CD4-positive, alpha-beta T cell (primary cell): ENCODE measurements around the gene ULK4. TPM values are rescaled to one million over a fixed set of nuclear protein-coding genes. Genes with fewer than 3 reads are reported as not detected.
"Not testable (repeated sequence)": the region's sequence is repeated elsewhere in the genome, so short reads cannot be mapped to it uniquely, and the experiment has no call there.

ENCODE experiments used
- ATAC-seq: fragments of 200-7000 bp; cut with Tn5 transposase; one replicate; pipeline ENCODE4 v1.10.0; 2022; ENCODE audit warnings: mild to moderate bottlenecking; ENCODE audit not compliant: poor library complexity
- CTCF ChIA-PET: fragments of 350-600 bp; sonication (Branson Sonifier 250); formaldehyde crosslinking; loops from one replicate; lab custom pipeline; 2021; ENCODE audit warnings: antibody characterized with exemption, inconsistent platforms; lab: Charles Lee
- POLR2A ChIA-PET: fragments of 350-600 bp; sonication (Branson Sonifier 250); formaldehyde crosslinking; loops from one replicate; lab custom pipeline; 2021; ENCODE audit warnings: antibody characterized with exemption, inconsistent platforms; lab: Charles Lee
- DNase-seq, 14 experiments: peaks; one replicate each; pipeline ENCODE4 v3.0.0-alpha.2; 2013 to 2020; ENCODE audit warnings: mixed read lengths in 2 of 14
- H3K27ac ChIP-seq, 2 donors: one replicate each; pipeline versions ENCODE4 v1.5.1 to v1.7.0; 2013; ENCODE audit warnings: low read length in 2 of 2, low read depth in 1 of 2, mild to moderate bottlenecking in 1 of 2
- H3K27me3 ChIP-seq, 2 experiments: 1 replicate in 1 of 2; 2 replicates in 1 of 2; pipeline versions ENCODE4 v1.6.1 to v1.7.0; 2013; ENCODE audit warnings: low read length in 2 of 2, control low read depth in 1 of 2, mild to moderate bottlenecking in 1 of 2, moderate library complexity in 1 of 2; ENCODE audit not compliant: insufficient read depth in 2 of 2, control insufficient read depth in 1 of 2
- H3K36me3 ChIP-seq: one replicate; pipeline ENCODE4 v1.6.1; 2013; ENCODE audit warnings: low read length, control low read depth; ENCODE audit not compliant: insufficient read depth
- H3K4me1 ChIP-seq: one replicate; pipeline ENCODE4 v1.6.1; 2013; ENCODE audit warnings: low read length, control low read depth; ENCODE audit not compliant: insufficient read depth
- H3K4me3 ChIP-seq: one replicate; pipeline ENCODE4 v1.5.1; 2013; ENCODE audit warnings: mild to moderate bottlenecking, low read length, moderate library complexity
- H3K9me3 ChIP-seq, 2 experiments: 1 replicate in 1 of 2; 2 replicates in 1 of 2; pipeline versions ENCODE4 v1.6.1 to v1.7.0; 2013; ENCODE audit warnings: low read length in 2 of 2, mild to moderate bottlenecking in 2 of 2, control low read depth in 1 of 2, moderate library complexity in 1 of 2; ENCODE audit not compliant: control insufficient read depth in 1 of 2, insufficient read depth in 1 of 2
- H3K27ac Mint-ChIP-seq: one replicate; pipeline ENCODE4 v1.8.0; 2020; ENCODE audit warnings: mixed read lengths
- H3K27me3 Mint-ChIP-seq: one replicate; pipeline ENCODE4 v1.8.0; 2021; ENCODE audit warnings: mixed read lengths
- H3K36me3 Mint-ChIP-seq: one replicate; pipeline ENCODE4 v1.8.0; 2021; ENCODE audit warnings: low read depth, mixed read lengths
- H3K4me1 Mint-ChIP-seq: one replicate; pipeline ENCODE4 v1.8.0; 2021; ENCODE audit warnings: low read depth, mixed read lengths
- H3K4me3 Mint-ChIP-seq: one replicate; pipeline ENCODE4 v1.8.0; 2020; ENCODE audit warnings: mild to moderate bottlenecking, mixed read lengths
- H3K9me3 Mint-ChIP-seq: one replicate; pipeline ENCODE4 v1.8.0; 2020; ENCODE audit warnings: mixed read lengths
- intact Hi-C, 2 experiments: fragments of 100-400 bp; cut with DNase I in 1 of 2; cut with micrococcal nuclease in 1 of 2; formaldehyde crosslinking; loops; one replicate each; pipeline versions ENCODE4 v1.15.1 to v1.9.0; 2023 to 2025; cut with DNase I, micrococcal nuclease
- total RNA-seq, 174 experiments: library from RNA in 2 of 174; stranded (reverse) in 2 of 174; gene quantifications; one replicate each; pipeline ENCODE4 v1.2.3 and lab custom pipeline; 2021 to 2026
- TF ChIP-seq, protein P1 (sequence below): fragments of 200-600 bp; IDR thresholded peaks from one replicate; pipeline ENCODE4 v1.8.0; 2022; ENCODE audit warnings: antibody characterized with exemption, mild to moderate bottlenecking

ULK4 gene
- total RNA-seq, 2 experiments from 2014 or later = 23.8 to 28.6 TPM

DNA sequence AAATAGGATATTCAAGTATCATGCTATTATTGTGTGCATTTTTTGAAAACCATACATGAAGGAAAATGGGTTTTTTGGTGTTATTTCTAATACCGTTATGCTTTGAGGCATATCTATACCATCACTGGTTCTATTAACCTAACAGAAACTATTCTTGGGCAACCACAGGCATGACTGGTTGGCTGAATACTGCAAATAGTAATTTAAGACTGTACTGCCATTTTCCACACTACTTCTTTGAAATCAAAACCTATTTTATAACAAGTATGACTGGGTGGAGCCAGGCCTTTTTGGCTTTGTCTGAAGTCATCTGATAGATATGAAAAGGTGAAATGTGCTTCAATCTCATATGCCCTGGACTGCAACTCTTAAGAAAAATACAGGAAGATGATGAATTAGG lies 115.1 kb downstream of the ULK4 start:
- H3K4me1 ChIP-seq = no peaks in the 10 kb centered on the region
- Mint-ChIP-seq H3K9me3 (peaks cover 9% of the 10 kb centered on the region), H3K4me1 (peaks cover 6% of the 10 kb centered on the region), H3K36me3 (peaks cover 23% of the 10 kb centered on the region), H3K4me3 (no peak overlapping the region), H3K27me3 (no peaks in the 10 kb centered on the region), H3K27ac (no peak overlapping the region)
- H3K4me3 ChIP-seq = no peak overlapping the region
- ATAC-seq (no peak), DNase-seq (no peak)
- peaks cover 0 to 8% of the 10 kb centered on the region in 2 experiments for H3K9me3 ChIP-seq
- intact Hi-C loops = no loop called here
- ChIA-PET CTCF (no interaction called here), POLR2A (no interaction called here)
- TF ChIP-seq, protein P1, sequence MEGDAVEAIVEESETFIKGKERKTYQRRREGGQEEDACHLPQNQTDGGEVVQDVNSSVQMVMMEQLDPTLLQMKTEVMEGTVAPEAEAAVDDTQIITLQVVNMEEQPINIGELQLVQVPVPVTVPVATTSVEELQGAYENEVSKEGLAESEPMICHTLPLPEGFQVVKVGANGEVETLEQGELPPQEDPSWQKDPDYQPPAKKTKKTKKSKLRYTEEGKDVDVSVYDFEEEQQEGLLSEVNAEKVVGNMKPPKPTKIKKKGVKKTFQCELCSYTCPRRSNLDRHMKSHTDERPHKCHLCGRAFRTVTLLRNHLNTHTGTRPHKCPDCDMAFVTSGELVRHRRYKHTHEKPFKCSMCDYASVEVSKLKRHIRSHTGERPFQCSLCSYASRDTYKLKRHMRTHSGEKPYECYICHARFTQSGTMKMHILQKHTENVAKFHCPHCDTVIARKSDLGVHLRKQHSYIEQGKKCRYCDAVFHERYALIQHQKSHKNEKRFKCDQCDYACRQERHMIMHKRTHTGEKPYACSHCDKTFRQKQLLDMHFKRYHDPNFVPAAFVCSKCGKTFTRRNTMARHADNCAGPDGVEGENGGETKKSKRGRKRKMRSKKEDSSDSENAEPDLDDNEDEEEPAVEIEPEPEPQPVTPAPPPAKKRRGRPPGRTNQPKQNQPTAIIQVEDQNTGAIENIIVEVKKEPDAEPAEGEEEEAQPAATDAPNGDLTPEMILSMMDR = no peak
- H3K27me3 ChIP-seq = no peaks in the 10 kb centered on the region
- H3K27ac ChIP-seq = no peak overlapping the region
- no peaks in the 10 kb centered on the region for H3K36me3 ChIP-seq

DNA sequence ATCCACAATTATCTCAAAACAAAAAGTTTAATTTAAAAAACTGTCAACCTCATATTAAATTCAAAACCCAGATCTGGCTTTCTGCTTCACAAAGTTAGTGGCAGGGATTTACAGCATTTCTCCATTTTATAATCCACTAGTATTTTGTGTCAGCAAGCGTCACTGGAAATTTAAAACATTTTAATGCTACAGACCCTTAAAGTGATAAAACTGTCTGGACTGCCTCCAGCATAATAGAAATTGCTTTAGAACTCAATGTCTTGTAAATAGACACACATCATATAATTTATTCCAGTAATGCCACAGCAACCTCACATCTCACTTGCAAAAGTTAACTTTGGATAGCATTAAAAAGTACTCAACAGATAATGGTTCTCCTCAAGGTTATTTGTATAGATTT lies 116.1 kb downstream of the ULK4 start:
- no peaks in the 10 kb centered on the region for H3K36me3 ChIP-seq
- intact Hi-C loops = no loop called here
- POLR2A ChIA-PET = no interaction called here

DNA sequence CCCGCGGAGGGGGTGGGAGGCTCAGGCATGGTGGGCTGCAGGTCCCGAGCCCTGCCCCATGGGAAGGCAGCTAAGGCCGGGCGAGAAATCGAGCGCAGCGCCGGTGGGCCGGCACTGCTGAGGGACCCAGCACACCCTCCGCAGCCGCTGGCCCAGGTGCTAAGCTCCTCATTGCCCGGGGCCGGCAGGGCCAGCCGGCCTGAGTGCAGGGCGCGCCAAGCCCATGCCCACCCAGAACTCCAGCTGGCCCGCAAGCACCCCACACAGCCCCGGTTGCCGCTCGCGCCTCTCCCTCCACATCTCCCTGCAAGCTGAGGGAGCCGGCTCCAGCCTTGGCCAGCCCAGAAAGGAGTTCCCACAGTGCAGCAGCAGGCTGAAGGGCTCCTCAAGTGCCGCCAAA lies 117.6 kb downstream of the ULK4 start:
- H3K27ac ChIP-seq, H3K9me3 Mint-ChIP-seq, POLR2A ChIA-PET, H3K27ac Mint-ChIP-seq, CTCF ChIA-PET, DNase-seq, ATAC-seq, H3K27me3 Mint-ChIP-seq, H3K4me1 ChIP-seq, H3K4me3 ChIP-seq, H3K27me3 ChIP-seq, intact Hi-C loops, H3K4me1 Mint-ChIP-seq, H3K36me3 ChIP-seq, H3K4me3 Mint-ChIP-seq: not testable (repeated sequence)
- peaks cover 0 to 22% of the 10 kb centered on the region in 2 experiments for H3K9me3 ChIP-seq
- H3K36me3 Mint-ChIP-seq = peaks cover 28% of the 10 kb centered on the region

More for the DNA sequence above, 116.1 kb downstream of the ULK4 start:
- H3K36me3 Mint-ChIP-seq = peaks cover 23% of the 10 kb centered on the region
- peaks cover 6% of the 10 kb centered on the region for H3K4me1 Mint-ChIP-seq
- no peak for DNase-seq
- H3K4me1 ChIP-seq = no peaks in the 10 kb centered on the region
- peaks cover 9% of the 10 kb centered on the region for H3K9me3 Mint-ChIP-seq
- CTCF ChIA-PET = no interaction called here
- no peak for ATAC-seq
- H3K27ac Mint-ChIP-seq = no peak overlapping the region
- H3K27me3 Mint-ChIP-seq = no peaks in the 10 kb centered on the region
- no peak overlapping the region for H3K4me3 ChIP-seq
- peaks cover 0 to 15% of the 10 kb centered on the region in 2 experiments for H3K9me3 ChIP-seq
- no peaks in the 10 kb centered on the region for H3K27me3 ChIP-seq
- no peak overlapping the region for H3K27ac ChIP-seq
- TF ChIP-seq, protein P1 = no peak
- no peak overlapping the region for H3K4me3 Mint-ChIP-seq

DNA sequence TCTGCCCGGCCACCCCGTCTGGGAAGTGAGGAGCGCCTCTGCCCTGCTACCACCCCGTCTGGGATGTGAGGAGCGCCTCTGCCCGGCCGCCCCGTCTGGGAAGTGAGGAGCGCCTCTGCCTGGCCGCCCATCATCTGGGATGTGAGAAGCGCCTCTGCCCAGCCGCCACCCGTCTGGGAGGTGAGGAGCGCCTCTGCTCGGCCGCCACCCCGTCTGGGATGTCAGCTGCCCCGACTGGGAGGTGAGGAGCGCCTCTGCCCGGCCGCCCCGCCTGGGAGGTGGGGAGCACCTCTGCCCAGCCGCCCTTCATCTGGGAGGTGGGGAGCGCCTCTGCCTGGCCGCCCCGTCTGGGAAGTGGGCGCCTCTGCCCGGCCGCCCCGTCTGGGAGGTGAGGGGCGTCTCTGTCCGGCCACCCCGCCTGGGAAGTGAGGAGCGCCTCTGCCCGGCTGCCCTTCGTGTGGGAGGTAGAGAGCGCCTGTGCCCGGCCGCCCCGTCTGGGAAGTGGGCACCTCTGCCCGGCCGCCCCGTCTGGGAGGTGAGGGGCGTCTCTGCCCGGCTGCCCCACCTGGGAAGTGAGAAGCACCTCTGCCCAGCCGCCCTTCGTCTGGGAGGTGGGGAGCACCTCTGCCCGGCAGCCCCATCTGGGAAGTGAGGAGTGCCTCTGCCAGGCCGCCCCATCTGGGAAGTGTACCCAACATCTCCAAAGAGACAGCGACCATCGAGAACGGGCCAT lies 120.8 kb downstream of the ULK4 start:
- H3K27me3 ChIP-seq, POLR2A ChIA-PET, intact Hi-C loops, H3K4me3 Mint-ChIP-seq, H3K4me1 ChIP-seq, DNase-seq, H3K9me3 Mint-ChIP-seq, H3K36me3 ChIP-seq, H3K27ac ChIP-seq, H3K27me3 Mint-ChIP-seq, CTCF ChIA-PET, H3K4me1 Mint-ChIP-seq, ATAC-seq, H3K4me3 ChIP-seq, H3K27ac Mint-ChIP-seq: not testable (repeated sequence)
- peaks cover 45% of the 10 kb centered on the region for H3K36me3 Mint-ChIP-seq
- H3K9me3 ChIP-seq = peaks cover 0 to 22% of the 10 kb centered on the region in 2 experiments
